ENCODE measurements around the gene FAM181A. TPM values are rescaled to one million over a fixed set of nuclear protein-coding genes. Genes with fewer than 3 reads are reported as not detected.
A peak's percentile ranks its signal among the peaks of the same experiment; 100 is the strongest.

FAM181A gene
- total RNA-seq, 4 donors from 2014 or later: not detected

DNA sequence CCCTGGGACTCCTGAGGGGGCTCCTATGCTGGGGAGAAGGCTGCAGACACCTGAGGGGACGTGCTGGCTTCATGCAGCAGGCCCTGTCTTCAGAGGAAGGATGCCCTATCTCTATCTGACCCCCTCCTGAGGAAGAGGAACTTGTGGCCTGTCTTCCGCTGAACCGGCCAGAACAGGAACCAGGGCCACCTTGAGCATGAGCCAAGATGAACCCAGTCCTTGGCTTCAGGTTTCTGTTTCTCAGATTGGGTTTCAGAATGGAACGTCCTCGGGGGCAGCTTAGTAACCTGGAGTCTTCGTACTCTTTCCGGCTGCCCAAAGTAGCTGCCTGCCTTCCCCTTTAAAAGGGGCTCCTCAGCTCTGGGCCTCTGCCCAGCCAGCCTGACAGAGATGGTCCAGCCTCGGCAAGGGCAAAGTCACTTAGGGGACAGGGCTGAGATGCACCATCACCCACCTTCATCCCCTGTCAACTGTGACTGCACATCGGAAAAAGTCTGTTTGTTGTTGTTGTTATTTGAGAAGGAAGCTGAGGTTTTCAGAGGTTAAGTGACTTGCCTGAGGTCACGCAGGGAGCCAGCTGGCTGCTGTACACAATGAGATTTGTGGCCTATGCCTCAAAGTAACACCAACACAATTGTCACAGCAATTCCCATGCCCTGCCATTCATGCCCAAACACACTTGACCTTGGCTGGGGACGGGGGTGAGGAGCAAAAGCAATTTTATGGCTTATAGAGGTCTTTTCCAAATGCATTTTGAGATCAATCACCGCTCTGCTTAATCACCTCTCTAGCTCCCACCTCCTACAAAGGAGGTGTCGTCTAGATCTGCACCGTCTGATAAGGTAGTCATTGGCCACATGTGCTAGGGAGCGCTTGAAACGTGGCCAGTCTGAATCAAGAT, 35.8 kb downstream of the FAM181A start:
- no peak overlapping the region for H3K4me3 ChIP-seq
- intact Hi-C loops (cut with DNase I; ENCODE audit: low total_unique reads) (no loop called here), in situ Hi-C loops (cut with MboI; ENCODE audit: low pct_ligation_motif_present in 1 of 4, low pct_unique_long_range_greater_than_20kb in 1 of 4, low sequenced_read_pairs in 3 of 4) (no loop called here)
- no peaks in the 10 kb centered on the region for H3K9me3 ChIP-seq
- WGBS, 2 donors (ENCODE audit: low coverage in 1 of 2): 52 to 67% methylated on average over 5 to 16 of the region's 16 CpGs
- no peaks in the 10 kb centered on the region for H3K36me3 ChIP-seq
- DNase-seq: peak; percentile 75
- peaks cover 4 to 48% (median 29%) of the 10 kb centered on the region in 4 donors for H3K4me1 ChIP-seq
- no peaks in the 10 kb centered on the region for H3K27me3 ChIP-seq
- peak overlapping the region; percentile 73 to 91 (median 75) for H3K27ac ChIP-seq
- TF ChIP-seq, protein P1, sequence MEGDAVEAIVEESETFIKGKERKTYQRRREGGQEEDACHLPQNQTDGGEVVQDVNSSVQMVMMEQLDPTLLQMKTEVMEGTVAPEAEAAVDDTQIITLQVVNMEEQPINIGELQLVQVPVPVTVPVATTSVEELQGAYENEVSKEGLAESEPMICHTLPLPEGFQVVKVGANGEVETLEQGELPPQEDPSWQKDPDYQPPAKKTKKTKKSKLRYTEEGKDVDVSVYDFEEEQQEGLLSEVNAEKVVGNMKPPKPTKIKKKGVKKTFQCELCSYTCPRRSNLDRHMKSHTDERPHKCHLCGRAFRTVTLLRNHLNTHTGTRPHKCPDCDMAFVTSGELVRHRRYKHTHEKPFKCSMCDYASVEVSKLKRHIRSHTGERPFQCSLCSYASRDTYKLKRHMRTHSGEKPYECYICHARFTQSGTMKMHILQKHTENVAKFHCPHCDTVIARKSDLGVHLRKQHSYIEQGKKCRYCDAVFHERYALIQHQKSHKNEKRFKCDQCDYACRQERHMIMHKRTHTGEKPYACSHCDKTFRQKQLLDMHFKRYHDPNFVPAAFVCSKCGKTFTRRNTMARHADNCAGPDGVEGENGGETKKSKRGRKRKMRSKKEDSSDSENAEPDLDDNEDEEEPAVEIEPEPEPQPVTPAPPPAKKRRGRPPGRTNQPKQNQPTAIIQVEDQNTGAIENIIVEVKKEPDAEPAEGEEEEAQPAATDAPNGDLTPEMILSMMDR (IDR thresholded peaks at IDR 0.05): no peak
- TF ChIP-seq EP300 (IDR thresholded peaks at IDR 0.05; ENCODE audit: low read depth): no peak
- TF ChIP-seq POLR2AphosphoS5 (IDR thresholded peaks at IDR 0.05): no peak
- no peak for TF ChIP-seq POLR2A (IDR thresholded peaks at IDR 0.05)

DNA sequence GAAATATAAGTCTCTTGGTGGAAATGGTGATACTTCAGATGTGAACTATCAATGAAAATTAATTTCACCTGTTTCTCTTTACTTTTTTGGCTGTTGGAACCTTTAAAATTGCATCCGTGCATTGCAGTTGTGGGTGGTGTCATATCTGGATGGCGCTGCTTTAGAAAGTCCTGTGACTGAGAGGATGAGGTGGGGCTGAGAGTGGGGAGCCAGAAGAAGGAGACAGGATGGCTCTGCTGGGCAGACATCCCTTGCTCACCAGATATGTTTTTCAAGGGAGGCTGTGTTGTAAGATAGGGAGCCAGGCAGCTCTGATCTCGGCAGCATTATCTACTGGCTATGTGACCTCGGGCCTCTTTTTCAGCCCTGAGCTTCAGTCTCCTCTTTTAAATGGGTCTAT, 36.5 kb downstream of the FAM181A start:
- no peaks in the 10 kb centered on the region for H3K36me3 ChIP-seq
- in situ Hi-C loops (cut with MboI; ENCODE audit: low pct_ligation_motif_present in 1 of 4, low pct_unique_long_range_greater_than_20kb in 1 of 4, low sequenced_read_pairs in 3 of 4): no loop called here
- no peak overlapping the region for H3K4me3 ChIP-seq
- 50 to 64% methylated on average over 2 to 4 of the region's 4 CpGs for WGBS, 2 donors (ENCODE audit: low coverage in 1 of 2)
- H3K9me3 ChIP-seq: no peaks in the 10 kb centered on the region
- no peak for DNase-seq
- no peaks in the 10 kb centered on the region for H3K27me3 ChIP-seq
- TF ChIP-seq, protein P1 (IDR thresholded peaks at IDR 0.05): no peak
- TF ChIP-seq EP300 (IDR thresholded peaks at IDR 0.05; ENCODE audit: low read depth): no peak
- TF ChIP-seq POLR2A (IDR thresholded peaks at IDR 0.05): no peak
- TF ChIP-seq POLR2AphosphoS5 (IDR thresholded peaks at IDR 0.05): no peak
- peaks cover 4 to 46% (median 27%) of the 10 kb centered on the region in 4 donors for H3K4me1 ChIP-seq
- intact Hi-C loops (cut with DNase I; ENCODE audit: low total_unique reads): no loop called here
- peak overlapping the region; percentile 73 to 91 (median 75) for H3K27ac ChIP-seq

DNA sequence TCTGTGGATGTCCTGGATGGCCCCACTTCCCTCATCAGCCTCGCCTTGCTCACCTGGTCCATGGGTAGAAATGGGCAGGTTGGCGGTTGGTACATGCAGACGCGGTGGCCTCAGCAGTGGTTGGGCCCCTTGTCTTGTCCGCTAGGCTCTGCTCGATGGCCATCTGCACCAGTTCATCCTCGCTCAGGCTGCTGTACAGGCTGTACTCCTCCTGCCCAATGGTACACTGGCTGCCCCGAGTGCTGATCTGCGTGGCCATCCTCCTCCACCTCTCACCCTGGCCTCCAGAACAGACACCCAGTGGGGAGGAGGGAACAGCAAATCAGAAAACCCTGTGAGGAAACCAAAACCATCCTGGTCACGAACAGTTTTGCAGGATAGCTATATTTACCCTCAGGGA, 37.1 kb downstream of the FAM181A start:
- Histone ChIP-seq H3K36me3 (no peaks in the 10 kb centered on the region), H3K27ac (peak overlapping the region; percentile 73 to 91 (median 75)), H3K4me3 (no peak overlapping the region), H3K9me3 (no peaks in the 10 kb centered on the region), H3K4me1 (peaks cover under 1 to 41% (median 23%) of the 10 kb centered on the region in 4 donors), H3K27me3 (no peaks in the 10 kb centered on the region)
- TF ChIP-seq POLR2AphosphoS5 (IDR thresholded peaks at IDR 0.05) (no peak), EP300 (IDR thresholded peaks at IDR 0.05; ENCODE audit: low read depth) (no peak), POLR2A (IDR thresholded peaks at IDR 0.05) (no peak)
- TF ChIP-seq, protein P1 (IDR thresholded peaks at IDR 0.05): no peak
- 58 to 92% methylated on average over 2 to 10 of the region's 10 CpGs for WGBS, 2 donors (ENCODE audit: low coverage in 1 of 2)
- intact Hi-C loops (cut with DNase I; ENCODE audit: low total_unique reads) (no loop called here), in situ Hi-C loops (cut with MboI; ENCODE audit: low pct_ligation_motif_present in 1 of 4, low pct_unique_long_range_greater_than_20kb in 1 of 4, low sequenced_read_pairs in 3 of 4) (no loop called here)
- no peak for DNase-seq

DNA sequence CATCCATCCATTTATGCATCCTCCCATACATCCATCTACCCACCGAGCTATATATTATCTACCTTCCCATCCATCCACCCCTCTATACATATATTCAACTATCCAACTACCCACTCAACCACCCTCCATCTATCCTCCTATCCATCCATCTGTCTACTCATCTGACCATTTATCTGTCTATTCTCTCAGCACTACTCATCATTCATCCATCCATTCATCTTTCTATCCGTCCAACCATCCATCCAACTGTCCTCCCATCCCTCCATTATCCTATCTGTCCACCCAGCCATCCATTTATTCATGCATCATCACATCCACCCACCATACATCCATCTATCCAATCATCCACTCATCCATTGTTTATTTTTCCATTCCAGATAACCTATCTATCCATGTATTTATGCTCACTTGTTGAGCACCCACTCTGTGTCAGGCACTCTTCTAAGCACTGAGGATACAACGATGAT, 37.7 kb downstream of the FAM181A start:
- Histone ChIP-seq H3K27ac (peak overlapping the region; percentile 51 to 91 (median 66)), H3K36me3 (no peaks in the 10 kb centered on the region), H3K9me3 (no peaks in the 10 kb centered on the region), H3K4me3 (no peak overlapping the region), H3K4me1 (peaks cover 5 to 42% (median 23%) of the 10 kb centered on the region in 4 donors), H3K27me3 (no peaks in the 10 kb centered on the region)
- intact Hi-C loops (cut with DNase I; ENCODE audit: low total_unique reads): loop anchor here (5.0 kb wide), 1 partner anchor 1313 kb away; no protein-coding TSS in a partner anchor
- no peak for DNase-seq
- TF ChIP-seq EP300 (IDR thresholded peaks at IDR 0.05; ENCODE audit: low read depth): no peak
- TF ChIP-seq, protein P1 (IDR thresholded peaks at IDR 0.05): no peak
- TF ChIP-seq POLR2A (IDR thresholded peaks at IDR 0.05): no peak
- no peak for TF ChIP-seq POLR2AphosphoS5 (IDR thresholded peaks at IDR 0.05)
- 87 to 92% methylated on average over 3 of the region's 3 CpGs for WGBS, 2 donors (ENCODE audit: low coverage in 1 of 2)
- in situ Hi-C loops (cut with MboI; ENCODE audit: low pct_ligation_motif_present in 1 of 4, low pct_unique_long_range_greater_than_20kb in 1 of 4, low sequenced_read_pairs in 3 of 4): no loop called here
